Esophagus muscularis mucosa (tissue), 4 donors: Measurements from ENCODE around the gene INHBC. TPM values are rescaled to one million over a fixed set of nuclear protein-coding genes. Genes with fewer than 3 reads are reported as not detected.
A peak's percentile ranks its signal among the peaks of the same experiment; 100 is the strongest.
"Not testable (repeated sequence)": the region's sequence is repeated elsewhere in the genome, so short reads cannot be mapped to it uniquely, and the experiment has no call there.

Experiments used
- DNase-seq: peaks from one replicate; pipeline ENCODE4 v3.0.0-alpha.2; 2017; ENCODE audit errors: extremely low spot score
- H3K27ac ChIP-seq, 4 donors: fragments of 200-600 bp; sonication (generic); replicated peaks in 1 of 4; 1 replicate in 3 of 4; 2 replicates in 1 of 4; pipeline ENCODE4 v1.5.1; 2016 to 2019; ENCODE audit warnings: mild to moderate bottlenecking in 1 of 4
- H3K27me3 ChIP-seq, 4 donors: fragments of 200-600 bp; sonication (generic); one replicate each; pipeline versions ENCODE4 v1.5.1 to v1.6.0; 2016 to 2019
- H3K36me3 ChIP-seq, 4 donors: fragments of 200-600 bp; sonication (generic); one replicate each; pipeline ENCODE4 v1.5.1; 2016 to 2019
- H3K4me1 ChIP-seq, 4 donors: fragments of 200-600 bp; sonication (generic); one replicate each; pipeline ENCODE4 v1.5.1; 2016 to 2019
- H3K4me3 ChIP-seq, 4 donors: fragments of 200-600 bp; sonication (generic); 1 replicate in 2 of 4; 2 replicates in 2 of 4; pipeline ENCODE4 v1.5.1; 2016 to 2019; ENCODE audit warnings: mild to moderate bottlenecking in 4 of 4, moderate library complexity in 1 of 4
- H3K9me3 ChIP-seq, 4 donors: fragments of 200-600 bp; sonication (generic); 1 replicate in 3 of 4; 2 replicates in 1 of 4; pipeline ENCODE4 v1.5.1; 2016 to 2019
- CTCF ChIP-seq, 3 experiments: fragments of 200-600 bp in 2 of 3; fragments of 450-650 bp in 1 of 3; sonication (generic) in 2 of 3; IDR thresholded peaks; one replicate each; pipeline ENCODE4 v1.5.1; 2017 to 2019; ENCODE audit warnings: antibody characterized with exemption in 3 of 3, mild to moderate bottlenecking in 2 of 3, moderate library complexity in 1 of 3
- EP300 ChIP-seq: sonication (generic); formaldehyde crosslinking; IDR thresholded peaks from one replicate; pipeline ENCODE4 v1.6.1; 2017; ENCODE audit warnings: antibody characterized with exemption
- POLR2A ChIP-seq: fragments of 450-650 bp; IDR thresholded peaks from one replicate; pipeline ENCODE4 v1.6.1; 2017; ENCODE audit warnings: antibody characterized with exemption, moderate library complexity, mild to moderate bottlenecking, low read depth
- POLR2AphosphoS5 ChIP-seq, 2 donors: sonication (generic); formaldehyde crosslinking; IDR thresholded peaks; one replicate each; pipeline ENCODE4 v1.6.1; 2017; ENCODE audit warnings: antibody characterized with exemption in 2 of 2
- WGBS: methylation state at CpG from one replicate; pipeline ENCODE4 v1.1.5; 2018; 5-methylcytosine and 5-hydroxymethylcytosine counted together
- intact Hi-C: fragments of 100-400 bp; cut with DNase I; formaldehyde crosslinking; loops from one replicate; pipeline ENCODE4 v1.15.1; 2023
- total RNA-seq, 4 donors: library from RNA; depleted of rRNA; stranded (reverse); fragments of >200 nt; gene quantifications; one replicate each; pipeline versions ENCODE4 v1.1.0 to v1.2.1, GENCODE V29; 2016

INHBC gene
- total RNA-seq, 4 donors from 2014 or later: not detected

DNA sequence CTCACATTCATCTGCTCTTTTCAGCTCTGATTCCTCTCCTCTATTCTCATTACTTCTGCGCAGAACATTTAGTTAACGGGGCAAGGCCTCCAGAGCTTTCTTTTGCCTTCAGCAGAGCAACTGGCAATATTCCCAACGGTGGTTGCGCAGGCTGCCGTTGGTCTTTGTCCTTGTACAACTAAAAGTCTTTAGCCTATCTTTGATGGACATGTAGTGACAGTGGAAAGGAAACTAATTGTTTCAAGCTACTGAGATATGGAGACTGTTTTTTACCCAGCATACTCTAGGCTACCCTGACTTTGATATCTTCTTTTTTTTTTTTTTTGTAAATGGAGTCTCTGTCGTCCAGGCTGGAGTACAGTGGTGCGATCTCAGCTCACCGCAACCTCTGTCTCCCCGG is 16.3 kb upstream of the INHBC start:
- Histone ChIP-seq H3K4me1 (peaks cover 3 to 16% (median 13%) of the 10 kb centered on the region in 4 donors), H3K27ac (no peak overlapping the region)

DNA sequence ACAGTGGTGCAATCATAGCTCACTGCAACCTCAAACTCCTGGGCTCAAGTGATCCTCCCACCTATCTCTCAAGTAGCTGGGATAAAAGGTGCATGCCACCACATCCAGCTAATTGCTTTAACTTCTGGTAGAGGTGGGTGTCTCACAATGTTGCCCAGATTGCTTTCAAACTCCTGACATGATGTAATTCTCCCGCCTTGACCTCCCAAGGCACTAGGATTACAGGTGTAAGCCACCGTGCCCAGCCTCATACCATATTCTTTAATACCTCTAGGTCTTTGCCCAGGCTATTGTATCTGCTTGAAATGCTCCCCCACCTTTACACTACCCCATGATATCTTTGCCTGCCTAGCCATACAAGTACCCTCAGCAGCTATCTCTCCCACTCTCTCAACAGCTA is 15.1 kb upstream of the INHBC start:
- peaks cover 3 to 16% (median 13%) of the 10 kb centered on the region in 4 donors for H3K4me1 ChIP-seq
- no peaks in the 10 kb centered on the region for H3K27me3 ChIP-seq
- no peak overlapping the region for H3K4me3 ChIP-seq
- no peak for DNase-seq
- no peak overlapping the region for H3K27ac ChIP-seq
- H3K36me3 ChIP-seq: peaks cover 0 to 13% (median 7%) of the 10 kb centered on the region in 4 donors
- TF ChIP-seq EP300: no peak
- no peak for TF ChIP-seq POLR2A
- no peak for TF ChIP-seq CTCF (IDR thresholded peaks at IDR 0.05)
- no peak for TF ChIP-seq POLR2AphosphoS5 (IDR thresholded peaks at IDR 0.05)
- intact Hi-C loops: no loop called here
- no peaks in the 10 kb centered on the region for H3K9me3 ChIP-seq
- 100% methylated on average over 2 of the region's 2 CpGs for WGBS

More for the DNA sequence above, 16.3 kb upstream of the INHBC start:
- peaks cover 0 to 10% (median 7%) of the 10 kb centered on the region in 4 donors for H3K36me3 ChIP-seq
- TF ChIP-seq POLR2AphosphoS5 (IDR thresholded peaks at IDR 0.05) (no peak), POLR2A (no peak), EP300 (no peak), CTCF (IDR thresholded peaks at IDR 0.05) (no peak)
- no peaks in the 10 kb centered on the region for H3K27me3 ChIP-seq
- intact Hi-C loops: no loop called here
- H3K9me3 ChIP-seq: no peaks in the 10 kb centered on the region
- H3K4me3 ChIP-seq: no peak overlapping the region
- WGBS: 89% methylated on average over 9 of the region's 9 CpGs
- no peak for DNase-seq

DNA sequence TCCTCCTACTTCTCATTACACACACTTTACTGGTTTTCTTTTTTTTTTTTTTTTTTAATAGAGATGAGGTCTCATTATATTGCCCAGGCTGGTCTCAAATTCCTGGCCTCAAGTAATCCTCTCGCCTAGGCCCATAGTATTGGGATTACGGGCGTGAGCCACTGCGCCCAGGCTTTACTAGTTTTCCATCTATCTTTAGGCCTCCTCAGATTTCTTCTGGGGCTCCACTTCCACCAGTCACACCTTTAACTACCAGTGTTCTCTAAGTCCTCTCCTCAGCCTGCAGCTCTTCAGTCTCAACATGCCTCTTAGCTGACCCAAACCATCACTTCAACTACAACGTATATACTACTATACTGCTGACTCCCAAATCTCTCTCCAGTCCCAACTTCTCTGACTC is 14.1 kb upstream of the INHBC start:
- H3K4me1 ChIP-seq: peaks cover 3 to 13% (median 12%) of the 10 kb centered on the region in 4 donors
- intact Hi-C loops: no loop called here
- H3K36me3 ChIP-seq: peaks cover 0 to 16% (median 9%) of the 10 kb centered on the region in 4 donors

GRCh38 chr12:57426948-57427347 is 7.6 kb upstream of the INHBC start:
- WGBS: 96% methylated on average over 10 of the region's 10 CpGs
- H3K9me3 ChIP-seq: not testable (repeated sequence)

More for the DNA sequence above, 14.1 kb upstream of the INHBC start:
- no peak overlapping the region for H3K27ac ChIP-seq
- TF ChIP-seq CTCF (IDR thresholded peaks at IDR 0.05) (no peak), EP300 (no peak), POLR2AphosphoS5 (IDR thresholded peaks at IDR 0.05) (no peak), POLR2A (no peak)
- DNase-seq: no peak
- no peaks in the 10 kb centered on the region for H3K27me3 ChIP-seq
- no peaks in the 10 kb centered on the region for H3K9me3 ChIP-seq
- H3K4me3 ChIP-seq: no peak overlapping the region
- WGBS: 94% methylated on average over 5 of the region's 5 CpGs

GRCh38 chr12:57428965-57429364 is 5.6 kb upstream of the INHBC start:
- 81% methylated on average over 6 of the region's 6 CpGs for WGBS
- no peak for TF ChIP-seq POLR2AphosphoS5 (IDR thresholded peaks at IDR 0.05)
- no peak for TF ChIP-seq POLR2A
- TF ChIP-seq EP300: no peak
- TF ChIP-seq CTCF (IDR thresholded peaks at IDR 0.05): no peak
- peaks cover 12 to 26% (median 17%) of the 10 kb centered on the region in 4 donors for H3K4me1 ChIP-seq
- intact Hi-C loops: no loop called here
- no peaks in the 10 kb centered on the region for H3K9me3 ChIP-seq
- H3K36me3 ChIP-seq: peaks cover 0 to 9% (median 2%) of the 10 kb centered on the region in 4 donors
- H3K27me3 ChIP-seq: no peaks in the 10 kb centered on the region
- peak overlapping the region; percentile 90 to 98 (median 98) for H3K27ac ChIP-seq
- DNase-seq: no peak
- no peak overlapping the region for H3K4me3 ChIP-seq

More at GRCh38 chr12:57426948-57427347, 7.6 kb upstream of the INHBC start:
- DNase-seq, intact Hi-C loops, H3K4me3 ChIP-seq, H3K27me3 ChIP-seq, H3K27ac ChIP-seq: not testable (repeated sequence)
- Histone ChIP-seq H3K36me3 (peaks cover 0 to 17% (median 11%) of the 10 kb centered on the region in 4 donors), H3K4me1 (peaks cover 12 to 26% (median 17%) of the 10 kb centered on the region in 4 donors)
